ENCODE data around the gene NCK2. TPM values are rescaled to one million over a fixed set of nuclear protein-coding genes. Genes with fewer than 3 reads are reported as not detected.

Gene NCK2
- polyA plus RNA-seq, 1 experiment: 20.5 TPM

- ChIA-PET CTCF (no interaction called here), POLR2A (no interaction called here)
- TF ChIP-seq CTCF (IDR thresholded peaks at IDR 0.05; ENCODE audit: low read depth, low read length): no peak
- no peak for DNase-seq (ENCODE audit: low read depth, low spot score)
- peak overlapping the region; percentile 2 for H3K27ac ChIP-seq (ENCODE audit: low read depth, low read length)
- no peaks in the 10 kb centered on the region; the same call in 1 of the 2 replicates for H3K9me3 ChIP-seq (ENCODE audit: control insufficient read depth, insufficient read depth, low read length)
- no peak overlapping the region for H3K4me3 ChIP-seq (ENCODE audit: low read depth, low read length)
- H3K27me3 ChIP-seq (ENCODE audit: control insufficient read depth, insufficient read depth, low read length): no peaks in the 10 kb centered on the region
Measured at GRCh38 chr2:105786231-105787230, 41.8 kb downstream of the NCK2 start.

GRCh38 chr2:105787376-105788318, 42.9 kb downstream of the NCK2 start:
- no peaks in the 10 kb centered on the region for H3K27me3 ChIP-seq (ENCODE audit: control insufficient read depth, insufficient read depth, low read length)
- no peaks in the 10 kb centered on the region; the same call in 1 of the 2 replicates for H3K9me3 ChIP-seq (ENCODE audit: control insufficient read depth, insufficient read depth, low read length)
- no peak overlapping the region for H3K27ac ChIP-seq (ENCODE audit: low read depth, low read length)
- ChIA-PET CTCF (no interaction called here), POLR2A (no interaction called here)
- no peak for TF ChIP-seq CTCF (IDR thresholded peaks at IDR 0.05; ENCODE audit: low read depth, low read length)
- DNase-seq (ENCODE audit: low read depth, low spot score): no peak
- no peak overlapping the region for H3K4me3 ChIP-seq (ENCODE audit: low read depth, low read length)

- no peak for DNase-seq (ENCODE audit: low read depth, low spot score)
- TF ChIP-seq CTCF (IDR thresholded peaks at IDR 0.05; ENCODE audit: low read depth, low read length): no peak
- POLR2A ChIA-PET: no interaction called here
- Histone ChIP-seq H3K27me3 (ENCODE audit: control insufficient read depth, insufficient read depth, low read length) (no peaks in the 10 kb centered on the region), H3K9me3 (ENCODE audit: control insufficient read depth, insufficient read depth, low read length) (no peaks in the 10 kb centered on the region; the same call in 1 of the 2 replicates), H3K27ac (ENCODE audit: low read depth, low read length) (no peak overlapping the region), H3K4me3 (ENCODE audit: low read depth, low read length) (no peak overlapping the region)
- CTCF ChIA-PET: interaction anchor here (0.6 kb wide), 1 partner anchor 268 kb away, joined by 7 read pairs; no protein-coding TSS in a partner anchor
Measured at GRCh38 chr2:105788670-105789290, 44.1 kb downstream of the NCK2 start.

GRCh38 chr2:105789745-105790460, 45.2 kb downstream of the NCK2 start:
- Histone ChIP-seq H3K4me3 (ENCODE audit: low read depth, low read length) (no peak overlapping the region), H3K9me3 (ENCODE audit: control insufficient read depth, insufficient read depth, low read length) (no peaks in the 10 kb centered on the region; the same call in 1 of the 2 replicates), H3K27me3 (ENCODE audit: control insufficient read depth, insufficient read depth, low read length) (no peaks in the 10 kb centered on the region), H3K27ac (ENCODE audit: low read depth, low read length) (peak overlapping the region; percentile 39)
- CTCF ChIA-PET: no interaction called here
- peak; percentile 8 for DNase-seq (ENCODE audit: low read depth, low spot score)
- no peak for TF ChIP-seq CTCF (IDR thresholded peaks at IDR 0.05; ENCODE audit: low read depth, low read length)
- POLR2A ChIA-PET: no interaction called here
